BLaER1 (cell line): ENCODE results near the gene CDH18.

ENCODE experiments used
- H3K27ac ChIP-seq: shearing (Covaris generic); formaldehyde crosslinking; 2 replicates; pipeline ENCODE4 v1.8.1; 2022
- H3K27me3 ChIP-seq: shearing (Covaris generic); formaldehyde crosslinking; 2 replicates; pipeline ENCODE4 v1.8.1; 2022
- H3K36me3 ChIP-seq: shearing (Covaris generic); formaldehyde crosslinking; 2 replicates; pipeline ENCODE4 v1.8.1; 2022
- H3K4me1 ChIP-seq: shearing (Covaris generic); formaldehyde crosslinking; 2 replicates; pipeline ENCODE4 v1.8.1; 2022
- H3K4me2 ChIP-seq: shearing (Covaris generic); formaldehyde crosslinking; 2 replicates; pipeline ENCODE4 v1.8.1; 2022
- H3K4me3 ChIP-seq: shearing (Covaris generic); formaldehyde crosslinking; 2 replicates; pipeline ENCODE4 v1.8.1; 2022
- H3K9ac ChIP-seq: shearing (Covaris generic); formaldehyde crosslinking; 2 replicates; pipeline ENCODE4 v1.8.1; 2022
- H3K9me3 ChIP-seq: shearing (Covaris generic); formaldehyde crosslinking; 2 replicates; pipeline ENCODE4 v1.8.1; 2022
- H4K20me1 ChIP-seq: shearing (Covaris generic); formaldehyde crosslinking; 2 replicates; pipeline ENCODE4 v1.8.1; 2022
- Cebpa-rat ChIP-seq: shearing (Covaris generic); IDR thresholded peaks from 2 replicates; pipeline ENCODE4 v1.8.1; 2022

CDH18 gene

DNA sequence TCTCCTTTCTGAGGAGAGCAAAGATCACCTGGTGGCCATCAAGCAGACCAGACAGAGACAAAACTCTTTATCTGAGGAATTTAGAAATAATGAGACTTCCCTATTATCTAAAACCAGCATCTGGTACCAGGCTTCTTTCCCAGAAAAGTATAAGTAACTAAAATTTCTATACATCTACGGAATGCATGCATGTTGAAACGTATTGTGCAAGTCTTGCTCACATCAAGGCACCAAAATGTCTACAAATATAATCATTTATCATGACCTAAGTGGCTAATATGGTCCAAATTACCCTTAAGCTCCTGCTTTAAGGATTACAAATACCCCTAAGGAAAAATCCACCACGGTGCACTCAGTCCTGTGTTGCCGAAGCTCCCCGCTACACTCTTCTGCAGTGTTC is 286.3 kb downstream of the CDH18 start:
- Histone ChIP-seq H3K36me3 (no peaks in the 10 kb centered on the region), H4K20me1 (no peaks in the 10 kb centered on the region), H3K27ac (no peak overlapping the region), H3K9ac (no peak overlapping the region), H3K27me3 (no peaks in the 10 kb centered on the region), H3K9me3 (0 out of 2 replicates have a peak, but pooled peaks cover 8% of the 10 kb centered on the region), H3K4me1 (no peaks in the 10 kb centered on the region), H3K4me3 (no peak overlapping the region), H3K4me2 (no peak overlapping the region)
- TF ChIP-seq Cebpa-rat, result no peak

DNA sequence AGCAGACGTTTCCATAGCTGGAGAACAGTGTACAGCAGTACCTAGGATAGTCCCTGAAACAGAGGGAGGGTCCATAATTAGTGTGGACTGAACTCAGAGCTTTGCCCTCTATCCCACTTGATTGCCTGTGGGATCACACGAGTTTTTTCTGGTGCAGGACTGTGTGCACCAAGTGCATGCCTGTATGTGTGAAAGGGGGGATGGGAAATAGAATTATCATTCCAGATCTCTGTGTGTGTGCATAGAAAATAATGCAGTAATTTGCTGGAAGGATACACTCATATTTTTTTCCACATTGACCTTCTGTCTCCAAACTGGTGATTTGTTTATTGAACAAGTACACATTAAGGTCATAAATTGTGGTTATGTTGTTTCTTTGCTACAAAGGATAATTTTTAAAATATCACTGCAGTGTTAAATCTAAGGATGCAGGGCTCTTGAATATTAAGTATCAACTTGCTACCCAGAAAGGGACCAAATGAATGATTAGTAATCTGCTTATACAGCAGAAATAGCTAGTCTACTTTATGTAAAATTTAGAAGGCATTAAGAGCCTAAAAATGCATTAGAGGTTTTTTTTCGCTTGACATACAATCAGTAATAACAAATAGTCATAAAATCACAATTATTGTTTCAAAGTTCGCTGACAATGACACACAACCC is 292.9 kb downstream of the CDH18 start:
- H3K27ac ChIP-seq, result no peak overlapping the region
- no peaks in the 10 kb centered on the region for H3K9me3 ChIP-seq
- H4K20me1 ChIP-seq, result no peaks in the 10 kb centered on the region
- no peak overlapping the region for H3K4me2 ChIP-seq
- no peak for TF ChIP-seq Cebpa-rat
- H3K4me3 ChIP-seq, result no peak overlapping the region
- no peaks in the 10 kb centered on the region for H3K4me1 ChIP-seq
- no peaks in the 10 kb centered on the region for H3K27me3 ChIP-seq
- no peak overlapping the region for H3K9ac ChIP-seq
- no peaks in the 10 kb centered on the region for H3K36me3 ChIP-seq

DNA sequence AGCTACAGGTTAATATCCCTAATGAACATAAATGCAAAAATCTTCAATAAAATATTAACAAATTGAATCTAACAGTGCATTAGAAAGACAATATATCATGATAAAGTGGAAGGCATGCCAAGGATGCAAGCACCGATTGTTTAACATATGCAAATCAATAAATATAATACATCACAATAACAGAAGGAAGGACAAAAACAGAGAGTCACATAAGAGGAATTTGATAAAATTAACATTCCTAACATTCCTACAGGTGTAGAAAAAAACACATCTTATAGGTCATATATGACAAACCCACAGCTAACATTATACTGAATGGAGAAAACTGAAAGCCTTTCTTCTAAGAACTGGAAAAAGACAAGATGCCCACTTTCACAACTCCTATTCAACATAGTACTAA is 297.0 kb downstream of the CDH18 start:
- Histone ChIP-seq H3K9ac (no peak overlapping the region), H3K4me1 (no peaks in the 10 kb centered on the region), H3K4me3 (no peak overlapping the region), H3K9me3 (no peaks in the 10 kb centered on the region), H3K27ac (no peak overlapping the region), H3K36me3 (no peaks in the 10 kb centered on the region), H3K27me3 (no peaks in the 10 kb centered on the region), H4K20me1 (no peaks in the 10 kb centered on the region), H3K4me2 (no peak overlapping the region)
- no peak for TF ChIP-seq Cebpa-rat

DNA sequence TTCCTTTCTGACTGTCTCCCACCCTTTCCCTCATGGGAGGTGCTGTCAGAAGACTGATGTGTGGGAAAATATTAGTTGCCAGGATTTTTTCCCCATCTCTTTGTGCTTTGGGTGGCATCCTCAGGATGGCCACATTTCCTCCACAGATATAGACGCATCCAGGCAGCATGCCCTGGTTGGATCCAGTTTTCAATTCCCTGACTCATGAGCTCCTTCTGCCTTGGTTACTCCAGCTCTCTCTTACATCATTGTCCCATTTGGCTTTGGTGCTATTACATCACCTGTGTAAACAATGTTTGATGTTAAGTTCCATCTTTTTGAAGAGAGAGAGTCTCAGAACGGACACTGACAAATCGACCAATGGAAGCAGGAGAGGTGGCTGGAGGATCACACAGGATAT is 302.5 kb downstream of the CDH18 start:
- H4K20me1 ChIP-seq, result no peaks in the 10 kb centered on the region
- TF ChIP-seq Cebpa-rat, result no peak
- no peak overlapping the region for H3K9ac ChIP-seq

DNA sequence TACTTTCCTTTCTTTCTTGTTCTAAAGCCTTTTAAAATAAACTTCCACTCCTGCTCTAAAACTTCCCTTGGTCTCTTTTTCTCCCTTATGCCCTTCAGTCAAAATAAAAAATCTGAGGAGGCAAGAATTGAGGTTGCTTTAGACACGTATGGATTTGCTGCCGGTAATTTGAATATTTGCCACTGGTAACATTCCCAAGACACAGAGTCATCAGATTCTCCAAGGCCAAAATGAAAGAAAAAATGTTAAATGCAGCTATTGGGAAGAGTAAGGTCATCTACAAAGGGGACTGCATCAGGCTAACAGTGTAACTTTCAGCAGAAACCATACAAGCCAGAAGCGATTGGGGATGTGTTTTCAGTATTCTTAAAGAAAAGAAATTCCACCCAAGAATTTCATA is 311.1 kb downstream of the CDH18 start:
- Histone ChIP-seq H3K4me3 (no peak overlapping the region), H3K9me3 (no peaks in the 10 kb centered on the region), H4K20me1 (no peaks in the 10 kb centered on the region), H3K4me2 (no peak overlapping the region), H3K4me1 (no peaks in the 10 kb centered on the region), H3K9ac (no peak overlapping the region), H3K27ac (no peak overlapping the region), H3K36me3 (no peaks in the 10 kb centered on the region), H3K27me3 (no peaks in the 10 kb centered on the region)
- no peak for TF ChIP-seq Cebpa-rat

More for the DNA sequence above, 302.5 kb downstream of the CDH18 start:
- Histone ChIP-seq H3K4me1 (no peaks in the 10 kb centered on the region), H3K27me3 (no peaks in the 10 kb centered on the region), H3K4me3 (no peak overlapping the region), H3K36me3 (no peaks in the 10 kb centered on the region), H3K27ac (no peak overlapping the region), H3K4me2 (no peak overlapping the region), H3K9me3 (no peaks in the 10 kb centered on the region)

DNA sequence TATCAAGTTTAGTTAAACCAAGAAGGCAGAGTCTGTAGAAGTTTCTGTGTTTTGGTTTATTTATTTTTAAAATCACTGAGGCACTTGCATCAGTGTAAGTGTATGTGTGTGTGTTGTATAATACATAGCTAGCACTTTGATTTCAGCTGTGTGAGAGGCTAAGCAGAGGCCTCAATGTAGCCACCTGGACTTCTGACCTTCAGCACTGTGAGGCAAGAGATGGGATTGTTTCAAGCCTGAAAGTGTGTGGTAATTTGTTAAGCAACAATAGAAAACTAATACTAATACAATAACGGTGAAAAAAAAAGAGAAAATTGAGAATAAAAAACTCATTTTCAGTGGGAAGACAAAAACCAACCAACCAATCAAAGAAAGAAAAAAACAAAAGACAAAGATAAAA is 327.3 kb downstream of the CDH18 start:
- H3K4me3 ChIP-seq, result no peak overlapping the region

DNA sequence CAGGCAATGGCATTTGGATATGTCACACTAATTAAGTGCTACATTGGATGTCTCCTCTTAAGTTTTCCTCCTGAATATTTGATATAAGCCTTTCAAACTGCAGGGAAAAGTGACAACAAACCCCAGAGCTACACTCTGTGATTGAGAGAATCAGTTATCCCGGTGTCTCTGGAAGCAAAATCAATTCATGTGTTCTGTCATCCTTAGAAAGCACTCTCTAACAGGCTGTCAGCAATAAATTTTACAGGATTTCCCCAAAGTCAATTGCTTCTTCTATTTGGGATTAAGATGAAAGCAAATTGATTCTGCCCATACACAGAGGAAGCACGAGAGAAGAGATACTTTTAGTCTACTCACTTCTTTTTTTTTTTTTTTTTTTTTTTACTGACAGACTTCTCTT is 332.4 kb downstream of the CDH18 start:
- no peaks in the 10 kb centered on the region for H3K27me3 ChIP-seq
- no peak for TF ChIP-seq Cebpa-rat
- H3K9ac ChIP-seq, result no peak overlapping the region
- no peaks in the 10 kb centered on the region for H3K9me3 ChIP-seq
- H3K36me3 ChIP-seq, result no peaks in the 10 kb centered on the region
- no peak overlapping the region for H3K4me3 ChIP-seq
- no peak overlapping the region for H3K27ac ChIP-seq
- no peak overlapping the region for H3K4me2 ChIP-seq
- no peaks in the 10 kb centered on the region for H3K4me1 ChIP-seq
- H4K20me1 ChIP-seq, result no peaks in the 10 kb centered on the region

More for the DNA sequence above, 327.3 kb downstream of the CDH18 start:
- H3K4me2 ChIP-seq, result no peak overlapping the region
- no peaks in the 10 kb centered on the region for H3K27me3 ChIP-seq
- no peaks in the 10 kb centered on the region for H3K36me3 ChIP-seq
- TF ChIP-seq Cebpa-rat, result no peak
- no peak overlapping the region for H3K27ac ChIP-seq
- no peaks in the 10 kb centered on the region for H3K9me3 ChIP-seq
- no peaks in the 10 kb centered on the region for H3K4me1 ChIP-seq
- no peak overlapping the region for H3K9ac ChIP-seq
- no peaks in the 10 kb centered on the region for H4K20me1 ChIP-seq

DNA sequence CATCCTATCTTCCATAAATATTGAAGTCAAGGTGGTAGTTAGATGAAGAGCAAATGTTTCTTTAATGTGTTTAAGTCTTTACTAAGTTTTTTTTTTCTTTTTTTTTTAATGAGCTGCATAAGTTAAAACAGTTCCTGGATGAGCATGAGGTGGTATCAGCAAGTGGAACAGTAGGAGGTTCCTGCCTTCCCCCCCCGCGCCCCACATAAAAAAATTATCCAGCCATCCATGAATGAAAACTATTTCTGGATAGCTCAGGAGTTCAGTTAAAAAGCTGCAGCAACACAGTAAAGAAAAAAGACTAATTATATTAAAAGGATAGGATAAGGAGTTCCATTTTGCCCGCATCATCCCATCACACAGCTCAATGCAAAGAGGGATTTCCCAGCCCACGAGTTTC is 349.5 kb downstream of the CDH18 start:
- Histone ChIP-seq H4K20me1 (no peaks in the 10 kb centered on the region), H3K27ac (no peak overlapping the region), H3K36me3 (no peaks in the 10 kb centered on the region), H3K9ac (no peak overlapping the region), H3K27me3 (no peaks in the 10 kb centered on the region), H3K4me1 (no peaks in the 10 kb centered on the region), H3K9me3 (no peaks in the 10 kb centered on the region), H3K4me3 (no peak overlapping the region), H3K4me2 (no peak overlapping the region)
- no peak for TF ChIP-seq Cebpa-rat

DNA sequence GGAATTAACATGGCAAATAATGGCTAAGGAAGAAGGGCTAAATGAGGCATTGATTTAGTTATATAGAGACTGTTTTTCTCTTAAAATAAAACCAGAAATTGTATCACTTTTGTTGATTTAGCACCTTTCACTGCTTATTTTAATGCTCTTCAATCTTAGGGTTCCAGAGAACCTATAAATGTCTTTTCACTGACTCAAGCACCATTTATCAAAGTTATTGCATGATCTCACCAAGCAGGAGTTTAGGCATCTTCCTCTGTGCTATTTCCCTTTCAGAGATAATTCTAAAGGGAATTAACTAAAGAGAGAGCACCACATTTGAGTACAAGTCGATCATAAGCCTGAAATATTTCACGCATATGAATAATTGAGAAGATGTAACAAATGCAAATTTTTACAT is 357.1 kb downstream of the CDH18 start:
- H3K4me3 ChIP-seq, result no peak overlapping the region
- no peaks in the 10 kb centered on the region for H3K36me3 ChIP-seq
- H3K9me3 ChIP-seq, result no peaks in the 10 kb centered on the region
- no peaks in the 10 kb centered on the region for H4K20me1 ChIP-seq
- H3K27ac ChIP-seq, result no peak overlapping the region
- no peak overlapping the region for H3K4me2 ChIP-seq
- H3K9ac ChIP-seq, result no peak overlapping the region
- no peak for TF ChIP-seq Cebpa-rat
- no peaks in the 10 kb centered on the region for H3K27me3 ChIP-seq
- H3K4me1 ChIP-seq, result no peaks in the 10 kb centered on the region

DNA sequence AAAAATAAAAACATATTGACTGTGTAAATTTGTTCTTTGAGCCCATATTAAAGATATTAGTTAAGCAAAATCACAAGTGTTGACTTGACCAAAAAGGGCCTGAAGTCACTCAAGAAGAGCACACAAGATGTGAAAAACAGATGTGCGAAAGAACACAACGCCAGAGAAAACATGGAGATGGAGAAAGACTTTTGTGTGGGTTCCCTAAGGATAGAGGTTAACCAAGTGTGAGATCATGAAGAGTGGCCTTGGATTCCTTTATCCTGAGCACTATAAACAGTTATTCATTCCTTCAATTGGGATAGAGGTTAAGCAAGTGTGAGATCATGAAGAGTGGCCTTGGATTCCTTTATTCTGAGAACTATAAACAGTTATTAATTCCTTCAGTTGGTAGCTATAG is 361.8 kb downstream of the CDH18 start:
- no peak overlapping the region for H3K4me3 ChIP-seq
- no peaks in the 10 kb centered on the region for H3K9me3 ChIP-seq
- H3K27ac ChIP-seq, result no peak overlapping the region
- no peak overlapping the region for H3K9ac ChIP-seq
- no peak for TF ChIP-seq Cebpa-rat
- H3K36me3 ChIP-seq, result no peaks in the 10 kb centered on the region
- H4K20me1 ChIP-seq, result no peaks in the 10 kb centered on the region
- H3K27me3 ChIP-seq, result no peaks in the 10 kb centered on the region
- H3K4me1 ChIP-seq, result no peaks in the 10 kb centered on the region
- no peak overlapping the region for H3K4me2 ChIP-seq

DNA sequence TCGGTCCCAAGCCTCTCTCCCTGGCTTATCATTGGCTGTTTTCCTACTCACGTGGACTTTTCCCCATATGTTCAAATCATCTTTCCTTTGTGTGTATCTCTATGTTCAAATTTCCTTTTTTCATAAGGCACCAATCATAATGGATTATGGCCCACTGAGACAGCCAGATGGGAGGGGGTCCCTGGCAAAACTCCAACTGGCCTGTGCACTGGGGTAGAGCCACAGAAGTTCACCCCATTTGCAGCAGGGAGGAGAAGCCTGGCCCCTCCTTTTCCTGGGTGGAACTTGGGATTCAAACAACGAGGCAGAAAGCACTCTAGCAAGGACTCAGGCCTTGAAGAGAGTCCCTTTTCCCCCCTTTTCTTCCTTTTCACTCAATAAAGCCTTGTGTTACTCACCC is 362.4 kb downstream of the CDH18 start:
- no peaks in the 10 kb centered on the region for H4K20me1 ChIP-seq
- H3K9me3 ChIP-seq, result no peaks in the 10 kb centered on the region
- H3K4me2 ChIP-seq, result no peak overlapping the region
- no peaks in the 10 kb centered on the region for H3K36me3 ChIP-seq
- H3K9ac ChIP-seq, result no peak overlapping the region
- no peaks in the 10 kb centered on the region for H3K27me3 ChIP-seq
- H3K4me3 ChIP-seq, result no peak overlapping the region
- no peak for TF ChIP-seq Cebpa-rat
- H3K27ac ChIP-seq, result no peak overlapping the region
- H3K4me1 ChIP-seq, result no peaks in the 10 kb centered on the region
